Measurements from ENCODE around the gene SCAF8.
"Not testable (repeated sequence)": the region's sequence is repeated elsewhere in the genome, so short reads cannot be mapped to it uniquely, and the experiment has no call there.

Gene SCAF8

DNA sequence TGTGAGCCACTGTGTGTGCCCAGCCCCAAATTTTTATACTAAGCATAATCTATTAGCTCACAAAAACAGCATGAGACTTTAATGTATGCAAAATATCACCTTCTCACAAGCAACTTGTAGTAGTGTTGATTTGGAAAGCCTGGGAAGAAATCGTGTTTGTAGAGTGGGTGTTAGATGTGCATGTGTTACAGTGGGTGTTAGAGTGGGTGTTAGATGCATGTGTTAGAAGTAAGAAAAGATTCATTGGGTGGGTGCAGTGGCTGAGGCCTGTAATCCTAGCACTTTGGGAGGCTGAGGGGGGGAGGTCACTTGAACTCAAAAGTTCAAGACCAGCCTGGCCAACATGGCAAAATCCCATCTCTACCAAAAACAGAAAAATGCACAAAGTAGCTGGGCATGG, 6.3 kb upstream of the SCAF8 start:
- Mint-ChIP-seq H3K9me3 (no peaks in the 10 kb centered on the region), H3K27ac (no peak overlapping the region), H3K4me3 (no peak overlapping the region), H3K4me1 (peaks cover 5% of the 10 kb centered on the region), H3K27me3 (peaks cover 14% of the 10 kb centered on the region)
- DNase-seq, result no peak
- no peak for ATAC-seq

DNA sequence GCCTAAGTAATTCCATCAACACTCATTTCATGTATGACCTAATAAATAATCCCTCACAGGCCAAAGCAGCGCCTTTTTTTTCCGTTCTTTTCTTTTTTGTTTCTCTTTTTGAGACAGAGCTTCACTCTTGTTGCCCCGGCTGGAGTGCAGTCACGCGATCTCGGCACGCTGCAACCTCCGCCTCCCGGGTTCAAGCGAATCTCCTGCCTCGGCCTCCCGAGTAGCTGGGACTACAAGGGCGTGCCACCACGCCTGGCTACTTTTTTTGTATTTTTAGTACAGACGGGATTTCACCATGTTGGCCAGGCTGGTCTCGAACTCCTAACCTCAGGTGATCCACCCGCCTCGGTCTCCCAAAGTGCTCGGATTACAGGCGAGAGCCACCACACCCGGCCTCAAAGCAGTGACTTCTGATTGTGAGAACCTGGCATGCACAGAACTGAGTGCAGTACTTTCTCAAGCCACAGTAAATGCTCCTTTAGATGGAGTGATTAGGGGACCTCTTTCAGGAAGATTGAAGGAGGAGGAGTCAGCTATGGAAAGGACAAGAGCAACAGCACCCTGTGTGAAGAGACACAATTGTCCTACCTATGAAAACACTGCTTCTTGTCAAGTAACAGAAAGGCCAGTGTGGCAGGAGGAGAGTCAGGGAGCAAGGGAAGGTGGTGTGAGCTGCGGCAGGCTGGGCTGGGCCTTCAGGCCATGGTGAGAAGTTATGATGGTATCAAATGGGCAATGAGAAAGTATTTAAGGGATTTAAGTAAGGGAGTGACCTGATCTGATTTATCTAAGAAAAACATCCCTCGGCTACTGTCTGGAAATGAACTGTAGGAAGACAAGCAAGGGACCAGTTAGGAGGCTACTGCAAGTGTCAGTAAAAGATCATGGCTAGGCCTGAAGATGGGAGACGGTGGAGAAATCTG, 1.7 kb upstream of the SCAF8 start:
- Mint-ChIP-seq H3K27ac (peak overlapping the region in 1 of 2 donors; percentile 23), H3K4me1 (peaks cover 31% of the 10 kb centered on the region), H3K4me3 (peak overlapping the region; percentile 3 to 36), H3K27me3 (peaks cover 7% of the 10 kb centered on the region), H3K9me3 (no peaks in the 10 kb centered on the region)
- ATAC-seq, result no peak
- DNase-seq, result no peak

DNA sequence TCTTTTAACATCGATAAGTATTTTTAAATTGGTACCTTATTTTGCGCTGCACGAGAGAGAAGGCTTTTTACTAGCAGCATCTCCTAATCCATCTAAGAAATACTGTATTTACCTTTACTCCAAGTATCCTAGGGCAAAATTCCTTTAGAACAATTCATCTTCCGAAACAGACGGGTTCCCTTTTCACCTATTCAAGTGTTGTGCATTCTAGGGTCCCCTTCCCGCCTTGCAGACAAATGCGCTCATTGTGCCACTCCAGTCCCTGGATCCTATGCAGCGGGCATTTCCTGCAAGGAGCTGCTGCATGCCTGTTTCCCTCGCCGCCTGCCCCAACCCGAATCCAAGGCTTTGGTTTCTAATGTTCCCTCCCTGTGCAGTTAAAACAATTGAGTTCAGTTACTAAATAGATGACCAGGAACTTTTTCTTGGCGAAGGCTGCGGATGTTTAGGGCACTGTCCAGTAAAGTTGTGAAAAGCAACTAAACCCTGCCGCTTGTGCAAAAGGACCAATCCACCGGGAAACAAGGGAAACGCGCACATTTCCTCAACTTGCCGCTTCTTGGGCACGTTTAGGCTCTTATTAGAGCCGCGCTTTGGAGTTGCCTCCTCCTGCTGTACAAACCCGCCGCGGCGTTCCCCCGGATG, 556 bp upstream of the SCAF8 start:
- no peak for ATAC-seq
- no peak for DNase-seq
- peaks cover 7% of the 10 kb centered on the region for H3K27me3 Mint-ChIP-seq
- peak overlapping the region; percentile 75 to 88 for H3K4me3 Mint-ChIP-seq
- H3K27ac Mint-ChIP-seq, result peak overlapping the region; percentile 41 to 82
- H3K4me1 Mint-ChIP-seq, result peaks cover 41% of the 10 kb centered on the region
- H3K9me3 Mint-ChIP-seq, result no peaks in the 10 kb centered on the region

DNA sequence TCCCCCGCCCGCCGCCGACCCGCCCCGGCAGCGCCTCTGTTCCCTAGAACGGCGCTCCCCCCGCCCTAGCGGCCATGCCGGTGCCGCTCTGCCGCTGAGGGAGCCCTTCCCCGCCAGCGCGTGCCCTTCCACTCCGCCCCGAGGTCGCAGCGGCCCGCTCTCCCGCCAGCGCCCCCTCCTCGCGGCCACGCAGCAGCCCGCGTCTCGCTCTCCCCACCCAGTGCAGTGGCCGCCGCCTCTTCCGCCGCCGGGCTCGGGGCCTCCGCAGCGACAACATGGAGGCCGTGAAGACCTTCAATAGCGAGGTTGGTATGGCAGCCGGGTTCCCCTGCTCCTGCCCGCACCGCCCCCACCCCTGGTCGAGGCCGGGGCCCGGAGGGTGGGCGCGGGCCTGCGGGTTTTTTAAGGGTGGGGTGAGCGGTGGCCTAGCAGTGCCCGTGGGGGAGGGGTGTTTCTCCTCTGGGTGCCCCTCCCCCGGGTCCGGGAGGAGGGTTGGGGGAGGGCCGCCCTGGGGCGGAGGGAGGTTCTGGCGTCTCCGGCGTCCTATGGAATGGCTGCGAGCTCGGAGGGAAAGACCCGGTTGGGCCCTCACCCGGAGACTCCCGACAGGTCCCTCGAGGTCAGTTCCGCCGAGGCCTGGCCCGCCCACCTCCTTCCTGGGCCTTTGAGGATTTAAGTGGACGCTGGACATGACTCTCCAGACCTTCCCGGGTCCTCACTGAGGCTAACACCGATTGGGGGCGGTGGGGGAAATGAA, 588 bp downstream of the SCAF8 start:
- peak; percentile 85 for ATAC-seq
- Mint-ChIP-seq H3K27ac (peak overlapping the region; percentile 99 to 100), H3K9me3 (no peaks in the 10 kb centered on the region), H3K27me3 (peaks cover under 1% of the 10 kb centered on the region), H3K4me3 (peak overlapping the region; percentile 92 to 96), H3K4me1 (peaks cover 53% of the 10 kb centered on the region)
- DNase-seq, result peak; percentile 86 to 90

DNA sequence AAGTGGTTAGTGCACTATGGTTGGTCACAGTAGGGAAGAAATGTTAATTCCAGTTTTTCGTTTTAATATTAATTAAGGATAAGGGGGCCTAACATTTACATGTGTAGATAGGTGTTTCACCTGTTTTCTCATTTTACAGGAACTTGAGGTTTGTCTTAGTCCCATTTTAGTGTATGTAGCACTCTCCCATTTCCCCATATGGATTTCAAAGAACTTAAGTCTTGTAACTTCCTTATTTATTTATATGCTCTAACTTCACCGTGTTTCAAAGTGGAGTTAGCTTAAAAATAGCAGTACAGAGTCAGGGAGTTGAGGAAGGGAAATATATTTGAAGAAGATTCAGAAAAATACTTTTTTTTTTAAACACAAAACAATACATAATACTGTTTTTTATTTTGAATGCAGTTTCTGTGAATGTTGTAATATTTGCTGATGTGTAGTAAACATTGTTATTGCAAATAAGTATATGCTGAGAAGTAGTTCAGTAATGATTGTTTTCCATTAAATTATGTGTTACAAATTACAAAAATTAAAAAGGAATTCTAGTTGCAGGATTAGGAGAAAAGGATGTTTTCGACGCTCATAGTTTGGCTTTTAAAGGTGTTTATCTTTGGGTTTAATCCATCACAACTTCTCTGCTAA, 3.5 kb downstream of the SCAF8 start:
- peak overlapping the region in 1 of 2 donors; percentile 88 for H3K27ac Mint-ChIP-seq
- ATAC-seq (no peak), DNase-seq (no peak)
- H3K4me3 Mint-ChIP-seq, result peak overlapping the region in 1 of 2 donors; percentile 44
- H3K9me3 Mint-ChIP-seq, result no peaks in the 10 kb centered on the region
- H3K27me3 Mint-ChIP-seq, result no peaks in the 10 kb centered on the region
- H3K4me1 Mint-ChIP-seq, result peaks cover 77% of the 10 kb centered on the region

DNA sequence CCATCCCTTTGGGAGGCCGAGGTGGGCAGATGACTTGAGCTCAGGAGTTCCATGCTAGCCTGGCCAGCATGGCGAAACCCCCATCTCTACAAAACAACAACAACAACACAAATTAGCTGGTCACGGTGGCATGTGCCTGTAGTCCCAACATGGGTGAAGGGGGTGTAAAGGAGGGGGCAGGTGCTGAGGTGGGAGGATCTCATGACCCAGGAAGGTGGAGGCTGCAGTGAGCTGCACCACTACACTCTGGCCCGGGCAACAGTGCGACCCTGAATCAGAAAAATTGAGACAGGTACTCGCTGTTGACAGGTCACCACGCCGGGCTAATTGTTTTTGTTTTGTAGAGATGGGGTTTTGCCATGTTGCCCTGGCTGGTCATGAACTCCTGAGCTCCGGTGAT, 4.2 kb downstream of the SCAF8 start:
- H3K4me1 Mint-ChIP-seq, result peaks cover 77% of the 10 kb centered on the region
- DNase-seq (no peak), ATAC-seq (no peak)
- no peaks in the 10 kb centered on the region for H3K9me3 Mint-ChIP-seq
- no peak overlapping the region for H3K4me3 Mint-ChIP-seq
- no peaks in the 10 kb centered on the region for H3K27me3 Mint-ChIP-seq
- H3K27ac Mint-ChIP-seq, result peak overlapping the region in 1 of 2 donors; percentile 88

DNA sequence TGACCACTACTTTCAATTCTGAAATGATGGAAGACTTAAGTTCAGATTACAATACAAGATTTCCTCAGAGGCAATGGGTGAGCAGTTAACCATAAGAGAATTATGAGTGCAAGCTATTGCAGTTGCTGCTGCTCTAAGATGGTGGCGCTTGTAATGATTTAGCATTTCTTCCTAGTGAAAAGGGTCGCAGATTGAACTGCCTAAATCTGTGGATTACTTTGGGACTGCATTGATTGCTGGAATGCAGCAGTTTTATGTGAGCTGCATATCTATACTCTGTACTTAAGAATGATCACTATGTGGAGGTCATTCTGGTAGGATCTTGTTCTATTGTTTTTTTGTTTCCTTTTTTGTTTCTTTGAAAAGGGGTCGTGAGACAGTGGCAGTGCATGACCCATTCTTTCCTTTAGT, 5.3 kb downstream of the SCAF8 start:
- DNase-seq (no peak), ATAC-seq (peak; percentile 26)
- Mint-ChIP-seq H3K27ac (peak overlapping the region; percentile 13 to 74), H3K27me3 (no peaks in the 10 kb centered on the region), H3K9me3 (no peaks in the 10 kb centered on the region), H3K4me3 (peak overlapping the region in 1 of 2 donors; percentile 23), H3K4me1 (peaks cover 72% of the 10 kb centered on the region)

DNA sequence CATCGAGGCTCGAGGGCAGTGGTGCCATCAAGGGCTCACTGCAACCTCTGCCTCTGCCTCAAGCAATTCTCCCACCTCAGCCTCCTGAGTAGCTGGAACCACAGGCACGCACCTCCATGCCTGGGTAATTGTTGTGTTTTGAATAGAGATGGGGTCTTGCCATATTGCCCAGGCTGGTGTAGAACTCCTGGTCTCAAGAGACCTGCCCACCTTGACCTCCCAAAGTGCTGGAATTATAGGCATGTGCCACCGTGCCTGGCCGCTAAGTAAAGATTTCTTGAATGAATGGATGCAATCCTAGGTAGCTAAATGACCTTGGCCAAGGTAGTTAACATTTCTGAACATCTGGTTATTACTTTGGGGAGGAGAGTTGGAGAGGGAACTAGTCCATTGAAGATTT, 7.4 kb downstream of the SCAF8 start:
- no peak for ATAC-seq
- H3K27me3 Mint-ChIP-seq, result no peaks in the 10 kb centered on the region
- H3K4me1 Mint-ChIP-seq, result peaks cover 70% of the 10 kb centered on the region
- H3K9me3 Mint-ChIP-seq, result no peaks in the 10 kb centered on the region
- no peak overlapping the region for H3K4me3 Mint-ChIP-seq
- DNase-seq, result no peak
- H3K27ac Mint-ChIP-seq, result no peak overlapping the region

DNA sequence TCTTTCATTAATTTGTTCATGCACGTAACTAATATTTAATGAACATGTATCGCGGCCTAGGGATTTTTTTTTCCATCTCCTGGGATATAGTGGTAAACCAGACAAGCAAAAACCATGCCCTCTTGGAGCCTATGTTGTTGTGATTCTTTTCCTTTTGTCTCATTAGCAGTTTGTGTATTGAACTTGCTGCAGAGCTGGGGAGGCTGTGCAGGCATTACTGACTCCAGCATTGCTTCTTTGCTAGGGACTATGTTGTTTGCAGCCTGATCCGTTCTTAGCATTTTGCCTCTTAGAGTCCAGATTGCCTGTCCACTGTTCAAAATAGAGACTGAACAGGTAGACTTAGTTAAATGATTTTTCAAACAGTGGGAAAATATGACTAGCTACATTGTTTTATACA, 9.7 kb downstream of the SCAF8 start:
- Mint-ChIP-seq H3K4me1 (peaks cover 62% of the 10 kb centered on the region), H3K4me3 (no peak overlapping the region), H3K27ac (no peak overlapping the region), H3K9me3 (no peaks in the 10 kb centered on the region), H3K27me3 (no peaks in the 10 kb centered on the region)
- no peak for DNase-seq
- ATAC-seq, result no peak

DNA sequence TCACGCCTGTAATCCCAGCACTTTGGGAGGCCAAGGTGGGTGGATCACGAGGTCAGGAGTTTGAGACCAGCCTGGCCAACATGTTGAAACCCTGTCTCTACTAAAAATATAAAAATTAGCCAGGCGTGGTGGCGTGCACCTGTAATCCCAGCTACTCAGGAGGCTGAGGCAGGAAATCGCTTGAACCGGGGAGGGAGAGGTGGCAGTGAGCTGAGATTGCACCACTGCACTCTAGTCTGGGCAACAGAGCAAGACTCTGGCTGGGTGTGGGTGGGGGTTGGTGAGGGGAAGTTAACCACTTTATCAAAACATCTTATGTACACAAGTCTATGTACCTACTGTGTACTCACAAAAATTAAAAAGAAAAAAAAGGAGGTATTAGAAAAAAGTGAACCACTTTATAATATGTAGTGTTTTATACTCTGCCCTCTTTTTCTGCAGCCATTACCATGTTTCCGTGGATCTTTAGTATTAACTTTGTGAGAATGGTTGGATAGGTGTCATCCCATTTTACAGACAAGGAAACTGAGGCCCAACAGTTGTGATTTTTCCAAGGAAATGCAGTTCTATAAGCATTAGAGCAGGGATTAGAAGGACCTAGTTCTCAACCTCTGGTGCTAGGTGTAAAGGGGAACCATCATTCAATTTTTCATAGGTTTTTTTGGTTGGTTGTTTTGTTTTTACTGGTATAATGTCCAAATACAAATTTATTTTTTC, 11.0 kb downstream of the SCAF8 start:
- H3K4me1 Mint-ChIP-seq, result peaks cover 51% of the 10 kb centered on the region
- H3K27ac Mint-ChIP-seq, H3K9me3 Mint-ChIP-seq, DNase-seq, ATAC-seq, H3K27me3 Mint-ChIP-seq, H3K4me3 Mint-ChIP-seq: not testable (repeated sequence)

DNA sequence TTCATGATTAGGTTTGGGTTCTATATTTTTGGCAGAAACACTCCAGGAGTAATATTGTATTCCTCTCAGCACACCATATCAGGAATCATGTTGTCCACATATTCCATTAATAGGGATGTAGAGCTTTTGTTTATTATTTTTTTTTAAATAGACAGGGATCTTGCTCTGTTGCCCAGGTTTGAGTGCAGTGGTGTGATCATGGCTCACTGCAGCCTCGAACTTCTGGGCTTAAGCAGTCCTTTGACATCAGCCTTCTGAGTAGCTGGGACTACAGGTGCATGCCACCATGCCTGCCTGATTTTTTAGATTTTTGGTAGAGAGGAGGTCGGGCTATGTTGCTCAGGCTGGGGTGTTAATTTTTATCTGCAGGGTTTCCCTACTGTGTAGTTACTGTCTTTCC, 12.0 kb downstream of the SCAF8 start:
- H3K27me3 Mint-ChIP-seq, result no peaks in the 10 kb centered on the region
- no peaks in the 10 kb centered on the region for H3K9me3 Mint-ChIP-seq
- ATAC-seq (no peak), DNase-seq (no peak)
- peaks cover 50% of the 10 kb centered on the region for H3K4me1 Mint-ChIP-seq
- H3K27ac Mint-ChIP-seq, result no peak overlapping the region
- no peak overlapping the region for H3K4me3 Mint-ChIP-seq

DNA sequence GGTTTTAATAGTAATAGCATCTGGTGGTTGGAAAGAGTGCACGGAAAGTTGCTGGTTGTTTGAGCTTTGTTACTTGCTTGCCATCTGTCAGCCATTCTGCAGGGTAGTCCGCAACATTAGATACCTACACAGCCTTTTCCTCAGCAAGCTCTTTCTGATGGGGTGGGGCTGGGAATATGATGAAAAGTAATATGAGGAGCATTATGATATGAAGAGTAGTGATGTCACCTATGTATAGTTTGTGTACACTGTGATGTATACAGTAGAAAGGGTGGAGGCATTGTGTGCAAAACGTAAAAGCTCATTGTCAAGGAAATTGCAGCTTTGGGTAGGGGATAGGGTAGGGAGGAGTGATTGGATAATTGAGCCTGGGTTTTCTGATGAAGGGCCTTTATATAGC, 16.1 kb downstream of the SCAF8 start:
- H3K27ac Mint-ChIP-seq, result no peak overlapping the region
- H3K4me1 Mint-ChIP-seq, result peaks cover 51% of the 10 kb centered on the region
- ATAC-seq (no peak), DNase-seq (no peak)
- H3K9me3 Mint-ChIP-seq, result no peaks in the 10 kb centered on the region
- H3K4me3 Mint-ChIP-seq, result no peak overlapping the region
- no peaks in the 10 kb centered on the region for H3K27me3 Mint-ChIP-seq

DNA sequence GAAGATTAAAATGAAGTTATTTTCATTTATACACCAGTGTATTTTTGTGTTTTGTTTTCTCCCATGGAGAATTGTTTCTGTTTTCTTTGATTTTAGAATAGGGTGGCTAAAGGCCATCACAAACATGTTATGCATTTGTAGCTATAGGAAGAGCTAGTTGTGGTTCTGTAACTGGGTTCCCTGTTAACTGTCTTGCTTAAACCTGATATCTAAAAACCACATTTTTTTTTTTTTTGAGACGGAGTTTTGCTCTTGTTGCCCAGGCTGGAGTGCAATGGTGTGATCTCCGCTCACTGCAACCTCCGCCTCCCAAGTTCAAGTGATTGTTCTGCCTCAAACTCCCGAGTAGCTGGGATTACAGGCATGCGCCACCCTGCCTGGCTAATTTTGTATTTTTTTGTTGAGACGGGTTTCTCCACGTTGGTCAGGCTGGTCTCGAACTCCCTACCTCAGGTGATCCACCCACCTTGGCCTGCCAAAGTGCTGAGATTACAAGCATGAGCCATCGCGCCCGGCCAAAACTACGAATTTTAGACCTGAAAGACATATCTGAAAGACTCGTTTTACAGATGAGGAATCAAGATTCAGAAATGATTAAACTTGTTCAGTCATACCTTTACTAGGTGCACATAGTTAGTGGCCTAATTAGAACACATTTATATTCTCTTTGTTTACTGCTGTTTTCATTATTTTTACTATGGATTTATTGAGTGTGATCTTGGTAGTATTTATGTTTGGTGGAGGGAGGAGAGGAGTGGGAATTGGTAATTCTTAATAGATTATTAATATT, 18.0 kb downstream of the SCAF8 start:
- no peak for ATAC-seq
- Mint-ChIP-seq H3K4me3 (no peak overlapping the region), H3K4me1 (peaks cover 48% of the 10 kb centered on the region)

DNA sequence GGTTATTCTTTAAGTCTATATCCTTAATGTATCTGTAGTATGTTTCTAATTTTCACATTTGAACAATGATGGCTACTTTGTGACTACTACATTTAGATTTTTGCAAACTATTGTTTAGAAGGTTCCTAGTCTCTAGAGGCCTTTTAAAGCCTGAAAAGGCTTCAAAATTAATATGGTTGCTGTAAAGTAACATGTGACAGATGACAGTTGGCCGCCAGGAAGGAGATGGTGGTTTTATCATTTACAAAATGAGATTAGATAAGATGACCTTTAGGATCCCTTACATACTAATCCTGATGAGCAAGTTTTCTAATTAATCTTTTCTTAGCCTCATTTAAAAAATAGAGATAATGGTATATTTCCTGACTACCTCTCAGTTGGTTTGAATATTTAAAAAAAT, 18.8 kb downstream of the SCAF8 start:
- H3K27ac Mint-ChIP-seq, result no peak overlapping the region
- H3K4me1 Mint-ChIP-seq, result peaks cover 43% of the 10 kb centered on the region
- DNase-seq, result no peak
- ATAC-seq, result no peak
- H3K27me3 Mint-ChIP-seq, result no peaks in the 10 kb centered on the region
- H3K4me3 Mint-ChIP-seq, result no peak overlapping the region
- H3K9me3 Mint-ChIP-seq, result no peaks in the 10 kb centered on the region

More for the DNA sequence above, 18.0 kb downstream of the SCAF8 start:
- Mint-ChIP-seq H3K9me3 (no peaks in the 10 kb centered on the region), H3K27ac (no peak overlapping the region), H3K27me3 (no peaks in the 10 kb centered on the region)
- no peak for DNase-seq

Data from stimulated activated naive CD8-positive, alpha-beta T cell treated with anti-CD3 and anti-CD28 coated beads, Interleukin-15, amount 100 ng/mL, for 72 hours (primary cell).